ENCODE results near the gene QRICH1.

DNA sequence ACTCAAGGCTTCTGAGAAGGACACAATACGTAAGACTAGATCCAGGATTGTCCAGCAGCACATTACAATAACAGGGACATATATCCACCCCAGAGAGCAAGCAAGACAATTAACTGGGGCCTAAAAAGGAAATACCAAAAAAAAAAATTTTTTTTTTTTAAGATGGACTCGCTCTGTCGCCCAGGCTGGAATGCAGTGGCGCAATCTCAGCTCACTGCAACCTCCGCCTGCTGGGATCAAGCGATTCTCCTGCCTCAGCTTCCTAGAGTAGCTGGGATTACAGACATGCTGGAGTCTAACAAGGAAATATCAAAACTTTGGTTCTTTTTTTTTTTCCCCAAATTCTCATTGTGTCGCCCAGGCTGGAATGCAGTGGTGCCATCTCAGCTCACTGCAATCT is 35.9 kb downstream of the QRICH1 start:
- TF ChIP-seq, protein P1, sequence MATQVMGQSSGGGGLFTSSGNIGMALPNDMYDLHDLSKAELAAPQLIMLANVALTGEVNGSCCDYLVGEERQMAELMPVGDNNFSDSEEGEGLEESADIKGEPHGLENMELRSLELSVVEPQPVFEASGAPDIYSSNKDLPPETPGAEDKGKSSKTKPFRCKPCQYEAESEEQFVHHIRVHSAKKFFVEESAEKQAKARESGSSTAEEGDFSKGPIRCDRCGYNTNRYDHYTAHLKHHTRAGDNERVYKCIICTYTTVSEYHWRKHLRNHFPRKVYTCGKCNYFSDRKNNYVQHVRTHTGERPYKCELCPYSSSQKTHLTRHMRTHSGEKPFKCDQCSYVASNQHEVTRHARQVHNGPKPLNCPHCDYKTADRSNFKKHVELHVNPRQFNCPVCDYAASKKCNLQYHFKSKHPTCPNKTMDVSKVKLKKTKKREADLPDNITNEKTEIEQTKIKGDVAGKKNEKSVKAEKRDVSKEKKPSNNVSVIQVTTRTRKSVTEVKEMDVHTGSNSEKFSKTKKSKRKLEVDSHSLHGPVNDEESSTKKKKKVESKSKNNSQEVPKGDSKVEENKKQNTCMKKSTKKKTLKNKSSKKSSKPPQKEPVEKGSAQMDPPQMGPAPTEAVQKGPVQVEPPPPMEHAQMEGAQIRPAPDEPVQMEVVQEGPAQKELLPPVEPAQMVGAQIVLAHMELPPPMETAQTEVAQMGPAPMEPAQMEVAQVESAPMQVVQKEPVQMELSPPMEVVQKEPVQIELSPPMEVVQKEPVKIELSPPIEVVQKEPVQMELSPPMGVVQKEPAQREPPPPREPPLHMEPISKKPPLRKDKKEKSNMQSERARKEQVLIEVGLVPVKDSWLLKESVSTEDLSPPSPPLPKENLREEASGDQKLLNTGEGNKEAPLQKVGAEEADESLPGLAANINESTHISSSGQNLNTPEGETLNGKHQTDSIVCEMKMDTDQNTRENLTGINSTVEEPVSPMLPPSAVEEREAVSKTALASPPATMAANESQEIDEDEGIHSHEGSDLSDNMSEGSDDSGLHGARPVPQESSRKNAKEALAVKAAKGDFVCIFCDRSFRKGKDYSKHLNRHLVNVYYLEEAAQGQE (IDR thresholded peaks at IDR 0.05; ENCODE audit: low read depth, low read length): no peak
- no peak for TF ChIP-seq POLR2AphosphoS5 (IDR thresholded peaks at IDR 0.05; ENCODE audit: low read depth, low read length)

All from SK-N-SH (cell line).